ENCODE measurements around the gene FOXJ2. TPM values are rescaled to one million over a fixed set of nuclear protein-coding genes. Genes with fewer than 3 reads are reported as not detected.

The FOXJ2 gene
- total and polyA plus RNA-seq, 10 of the 15 experiments (the other 5 are each of a cell fraction or from before 2014, with no cell fraction given) = 1.4 to 9.3 (median 4.8) TPM

DNA sequence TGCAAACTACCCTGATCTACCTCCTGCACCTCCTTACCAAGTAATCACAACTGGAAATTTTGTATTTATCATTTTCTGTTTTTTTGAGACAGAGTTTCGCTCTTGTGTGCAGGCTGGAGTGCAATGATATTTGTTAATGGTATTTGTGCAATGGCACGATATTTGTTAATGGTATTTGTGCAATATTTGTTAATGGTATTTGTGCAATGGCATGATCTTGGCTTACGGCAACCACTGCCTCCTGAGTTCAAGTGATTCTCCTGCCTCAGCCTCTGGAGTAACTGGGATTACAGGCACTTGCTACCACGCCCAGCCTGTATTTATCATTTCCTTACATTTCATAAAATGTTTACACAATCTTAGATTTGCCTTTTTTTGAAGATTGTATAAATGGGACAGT lies 43.9 kb downstream of the FOXJ2 start:
- CTCF ChIA-PET = interaction anchor here (3.2 to 7.9 kb wide), 2 partner anchors 29 to 142 kb away, joined by 25 to 115 read pairs; partner anchors contain the start of gene SLC2A3
- H3K4me1 ChIP-seq (ENCODE audit: control insufficient read depth, insufficient read depth, low read length) = no peaks in the 10 kb centered on the region
- TF ChIP-seq KDM1A (IDR thresholded peaks at IDR 0.05; ENCODE audit: borderline replicate concordance) = no peak
- TF ChIP-seq, protein P1, sequence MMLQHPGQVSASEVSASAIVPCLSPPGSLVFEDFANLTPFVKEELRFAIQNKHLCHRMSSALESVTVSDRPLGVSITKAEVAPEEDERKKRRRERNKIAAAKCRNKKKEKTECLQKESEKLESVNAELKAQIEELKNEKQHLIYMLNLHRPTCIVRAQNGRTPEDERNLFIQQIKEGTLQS (IDR thresholded peaks at IDR 0.05; ENCODE audit: borderline replicate concordance, extremely low read depth, low read depth, low read length) = no peak
- no peak for TF ChIP-seq PML (IDR thresholded peaks at IDR 0.05; ENCODE audit: low read length)
- TF ChIP-seq, protein P2, sequence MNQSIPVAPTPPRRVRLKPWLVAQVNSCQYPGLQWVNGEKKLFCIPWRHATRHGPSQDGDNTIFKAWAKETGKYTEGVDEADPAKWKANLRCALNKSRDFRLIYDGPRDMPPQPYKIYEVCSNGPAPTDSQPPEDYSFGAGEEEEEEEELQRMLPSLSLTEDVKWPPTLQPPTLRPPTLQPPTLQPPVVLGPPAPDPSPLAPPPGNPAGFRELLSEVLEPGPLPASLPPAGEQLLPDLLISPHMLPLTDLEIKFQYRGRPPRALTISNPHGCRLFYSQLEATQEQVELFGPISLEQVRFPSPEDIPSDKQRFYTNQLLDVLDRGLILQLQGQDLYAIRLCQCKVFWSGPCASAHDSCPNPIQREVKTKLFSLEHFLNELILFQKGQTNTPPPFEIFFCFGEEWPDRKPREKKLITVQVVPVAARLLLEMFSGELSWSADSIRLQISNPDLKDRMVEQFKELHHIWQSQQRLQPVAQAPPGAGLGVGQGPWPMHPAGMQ (IDR thresholded peaks at IDR 0.05; ENCODE audit: borderline replicate concordance) = no peak
- TF ChIP-seq IRF4 (IDR thresholded peaks at IDR 0.05; ENCODE audit: low read depth, low read length) = no peak
- H3K9me3 ChIP-seq (replicated peaks; ENCODE audit: control insufficient read depth, insufficient read depth, low read length) = no peaks in the 10 kb centered on the region
- in situ Hi-C loops (cut with MboI) = no loop called here
- 66% methylated on average over 4 of the region's 4 CpGs for WGBS (ENCODE audit: insufficient coverage, insufficient replicate concordance, low lambda C conversion rate, missing lambda C conversion rate)
- H3K36me3 ChIP-seq (ENCODE audit: control insufficient read depth in 2 of 2, insufficient read depth in 2 of 2, low read length in 1 of 2) = no peaks in the 10 kb centered on the region
- no peak overlapping the region for H3K4me3 ChIP-seq
- POLR2A ChIA-PET = interaction anchor here (1.1 kb wide), 1 partner anchor 10 kb away, joined by 4 read pairs; the partner anchor contains the start of gene C3AR1
- FAIRE-seq = no peak
- RAD21 ChIA-PET (ENCODE audit: unreplicated experiment) = interaction anchor here (0.6 to 3.0 kb wide), 3 partner anchors 11 to 246 kb away, joined by 3 to 14 read pairs (median 3); no protein-coding TSS in a partner anchor
- H3K9ac ChIP-seq (ENCODE audit: control insufficient read depth, insufficient read depth, low read length) = no peak overlapping the region
- SMC1A ChIA-PET (ENCODE audit: uncharacterized antibody, unreplicated experiment) = interaction anchor here (1.8 to 2.0 kb wide), 2 partner anchors 28 to 38 kb away, joined by 5 to 7 read pairs; no protein-coding TSS in a partner anchor
- H3K27me3 ChIP-seq (replicated peaks in 1 of 2; ENCODE audit: control insufficient read depth in 2 of 2, insufficient read depth in 2 of 2, low read length in 1 of 2) = no peaks in the 10 kb centered on the region
- H3K79me2 ChIP-seq (ENCODE audit: control insufficient read depth, insufficient read depth, low read length) = peaks cover 3% of the 10 kb centered on the region; the same call in 1 of the 2 replicates
- no peak overlapping the region for H3K27ac ChIP-seq (ENCODE audit: control insufficient read depth, insufficient read depth)
- ATAC-seq = no peak
- H2AFZ ChIP-seq (ENCODE audit: control insufficient read depth, low read depth, low read length) = no peak overlapping the region
- DNase-seq (ENCODE audit: low read depth, low spot score) = no peak
- H3K4me2 ChIP-seq (ENCODE audit: control insufficient read depth, insufficient read depth) = no peak overlapping the region
- no peaks in the 10 kb centered on the region for H4K20me1 ChIP-seq (ENCODE audit: control insufficient read depth, insufficient read depth)
- intact Hi-C loops (cut with micrococcal nuclease; ENCODE audit: unreplicated experiment) = loop anchor here (10.0 kb wide), 1 partner anchor 212 kb away; no protein-coding TSS in a partner anchor
- no TSS peak for BruUV-seq (replicated peaks)
